Lower leg skin (tissue), 3 donors: ENCODE results near the gene PMVK.

Experiments used
- POLR2A ChIP-seq, 2 donors: fragments of 450-650 bp; IDR thresholded peaks; one replicate each; pipeline ENCODE4 v1.6.1; 2016 to 2017; ENCODE audit warnings: antibody characterized with exemption in 2 of 2, mild to moderate bottlenecking in 1 of 2, moderate library complexity in 1 of 2
- TF ChIP-seq, protein P1 (sequence below), 3 donors: fragments of 450-650 bp; IDR thresholded peaks; one replicate each; pipeline ENCODE4 v1.5.1; 2016; ENCODE audit warnings: antibody characterized with exemption in 3 of 3, mild to moderate bottlenecking in 3 of 3, moderate library complexity in 2 of 3

DNA sequence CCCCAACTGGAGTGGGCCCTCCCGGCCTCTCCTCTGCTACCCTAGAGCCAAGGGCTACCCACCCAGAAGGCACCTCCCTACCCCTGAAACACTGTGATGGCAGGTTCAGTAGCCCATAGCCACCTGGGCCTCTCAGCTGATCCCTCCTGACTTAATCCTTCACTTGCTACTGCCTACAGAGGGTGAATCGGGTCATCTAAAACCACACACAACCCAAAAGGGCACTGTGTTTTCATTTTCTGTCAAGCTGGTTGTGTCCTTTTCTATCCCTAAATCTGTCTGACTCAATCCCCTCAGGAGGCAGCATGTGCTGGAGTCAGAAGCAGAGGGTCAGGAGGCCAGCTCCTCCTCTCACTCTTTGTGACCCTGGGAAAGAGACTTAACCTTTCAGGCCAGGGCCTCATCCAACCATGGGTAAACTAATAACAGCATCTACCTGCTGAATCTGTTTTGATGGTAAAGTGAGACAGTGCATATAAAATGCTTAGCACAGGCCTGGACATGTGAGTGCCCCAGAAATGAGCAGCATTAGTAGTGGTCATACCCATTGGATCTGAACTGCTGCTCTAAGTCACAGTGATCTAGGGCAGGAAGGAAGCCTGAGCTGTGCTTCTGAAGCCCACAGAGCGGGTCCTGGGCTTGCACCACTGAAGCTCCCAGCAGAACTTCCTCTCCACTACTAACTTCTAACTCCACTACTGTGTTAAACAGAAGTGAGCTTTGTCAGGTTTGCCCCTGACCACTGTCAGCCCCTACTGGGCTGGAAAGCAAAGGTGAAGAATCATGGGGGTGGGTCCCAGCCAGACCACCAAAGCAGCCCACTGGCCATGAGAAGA, 11.0 kb downstream of the PMVK start:
- TF ChIP-seq, protein P1, sequence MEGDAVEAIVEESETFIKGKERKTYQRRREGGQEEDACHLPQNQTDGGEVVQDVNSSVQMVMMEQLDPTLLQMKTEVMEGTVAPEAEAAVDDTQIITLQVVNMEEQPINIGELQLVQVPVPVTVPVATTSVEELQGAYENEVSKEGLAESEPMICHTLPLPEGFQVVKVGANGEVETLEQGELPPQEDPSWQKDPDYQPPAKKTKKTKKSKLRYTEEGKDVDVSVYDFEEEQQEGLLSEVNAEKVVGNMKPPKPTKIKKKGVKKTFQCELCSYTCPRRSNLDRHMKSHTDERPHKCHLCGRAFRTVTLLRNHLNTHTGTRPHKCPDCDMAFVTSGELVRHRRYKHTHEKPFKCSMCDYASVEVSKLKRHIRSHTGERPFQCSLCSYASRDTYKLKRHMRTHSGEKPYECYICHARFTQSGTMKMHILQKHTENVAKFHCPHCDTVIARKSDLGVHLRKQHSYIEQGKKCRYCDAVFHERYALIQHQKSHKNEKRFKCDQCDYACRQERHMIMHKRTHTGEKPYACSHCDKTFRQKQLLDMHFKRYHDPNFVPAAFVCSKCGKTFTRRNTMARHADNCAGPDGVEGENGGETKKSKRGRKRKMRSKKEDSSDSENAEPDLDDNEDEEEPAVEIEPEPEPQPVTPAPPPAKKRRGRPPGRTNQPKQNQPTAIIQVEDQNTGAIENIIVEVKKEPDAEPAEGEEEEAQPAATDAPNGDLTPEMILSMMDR (IDR thresholded peaks at IDR 0.05), result no peak
- no peak for TF ChIP-seq POLR2A (IDR thresholded peaks at IDR 0.05)
